Measurements from ENCODE around the gene DENND6A.

GRCh38 chr3:57655727-57656126, 37.1 kb downstream of the DENND6A start:
- no peak for TF ChIP-seq CTCF (IDR thresholded peaks at IDR 0.05)
- TF ChIP-seq POLR2A (IDR thresholded peaks at IDR 0.05): no peak

Measured in Peyer's patch (tissue), 4 donors.